SK-N-SH treated with all-trans-retinoic acid at 6 μM for 48 hours (cell line): ENCODE data around the gene DDX46.

Experiments used
- RARB ChIP-seq: fragments of 250-450 bp; sonication (Bioruptor Pico); IDR thresholded peaks from 2 replicates; pipeline ENCODE4 v1.8.0; 2021; ENCODE audit warnings: mild to moderate bottlenecking, moderate library complexity
- TCF4 ChIP-seq: fragments of 250-450 bp; sonication (Bioruptor Pico); IDR thresholded peaks from 2 replicates; pipeline ENCODE4 v1.8.0; 2021; ENCODE audit warnings: mild to moderate bottlenecking, moderate library complexity, borderline replicate concordance
- ZFP3 ChIP-seq: fragments of 250-450 bp; sonication (Bioruptor Pico); IDR thresholded peaks from 2 replicates; pipeline ENCODE4 v1.5.0; 2020; ENCODE audit warnings: mild to moderate bottlenecking, moderate library complexity
- TF ChIP-seq, protein P1 (sequence below): fragments of 250-450 bp; sonication (Bioruptor Pico); IDR thresholded peaks from 2 replicates; pipeline ENCODE4 v1.5.1; 2021; ENCODE audit warnings: mild to moderate bottlenecking, moderate library complexity

DNA sequence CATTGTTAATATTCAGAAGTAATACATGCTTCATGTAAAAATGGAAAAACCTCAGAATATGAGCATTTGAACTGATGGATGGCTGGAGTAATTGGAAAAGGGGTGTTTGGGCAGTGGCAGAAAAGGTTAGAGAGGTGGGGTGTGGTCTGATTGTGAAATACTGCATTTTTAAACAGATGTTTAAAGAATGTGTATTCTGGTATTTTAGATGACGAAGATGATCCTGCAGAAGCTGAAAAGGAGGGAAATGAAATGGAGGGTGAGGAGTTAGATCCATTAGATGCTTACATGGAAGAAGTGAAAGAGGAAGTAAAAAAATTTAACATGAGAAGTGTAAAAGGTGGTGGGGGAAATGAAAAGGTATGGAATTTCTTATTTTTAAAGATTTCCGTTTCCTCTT, 18.8 kb downstream of the DDX46 start:
- TF ChIP-seq, protein P1, sequence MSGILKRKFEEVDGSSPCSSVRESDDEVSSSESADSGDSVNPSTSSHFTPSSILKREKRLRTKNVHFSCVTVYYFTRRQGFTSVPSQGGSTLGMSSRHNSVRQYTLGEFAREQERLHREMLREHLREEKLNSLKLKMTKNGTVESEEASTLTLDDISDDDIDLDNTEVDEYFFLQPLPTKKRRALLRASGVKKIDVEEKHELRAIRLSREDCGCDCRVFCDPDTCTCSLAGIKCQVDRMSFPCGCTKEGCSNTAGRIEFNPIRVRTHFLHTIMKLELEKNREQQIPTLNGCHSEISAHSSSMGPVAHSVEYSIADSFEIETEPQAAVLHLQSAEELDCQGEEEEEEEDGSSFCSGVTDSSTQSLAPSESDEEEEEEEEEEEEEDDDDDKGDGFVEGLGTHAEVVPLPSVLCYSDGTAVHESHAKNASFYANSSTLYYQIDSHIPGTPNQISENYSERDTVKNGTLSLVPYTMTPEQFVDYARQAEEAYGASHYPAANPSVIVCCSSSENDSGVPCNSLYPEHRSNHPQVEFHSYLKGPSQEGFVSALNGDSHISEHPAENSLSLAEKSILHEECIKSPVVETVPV: no peak
- TF ChIP-seq TCF4 (CRISPR knock-in tag) (no peak), RARB (CRISPR knock-in tag) (no peak), ZFP3 (CRISPR knock-in tag) (no peak)
